GM19438 (cell line): ENCODE results near the gene CEP170B.
"Not testable (repeated sequence)": the region's sequence is repeated elsewhere in the genome, so short reads cannot be mapped to it uniquely, and the experiment has no call there.

Source experiments
- ATAC-seq: cut with Tn5 transposase; IDR thresholded peaks from one replicate; pipeline ENCODE4 v1.9.1; 2021; ENCODE audit warnings: low read depth; ENCODE audit not compliant: unreplicated experiment

Gene CEP170B

DNA sequence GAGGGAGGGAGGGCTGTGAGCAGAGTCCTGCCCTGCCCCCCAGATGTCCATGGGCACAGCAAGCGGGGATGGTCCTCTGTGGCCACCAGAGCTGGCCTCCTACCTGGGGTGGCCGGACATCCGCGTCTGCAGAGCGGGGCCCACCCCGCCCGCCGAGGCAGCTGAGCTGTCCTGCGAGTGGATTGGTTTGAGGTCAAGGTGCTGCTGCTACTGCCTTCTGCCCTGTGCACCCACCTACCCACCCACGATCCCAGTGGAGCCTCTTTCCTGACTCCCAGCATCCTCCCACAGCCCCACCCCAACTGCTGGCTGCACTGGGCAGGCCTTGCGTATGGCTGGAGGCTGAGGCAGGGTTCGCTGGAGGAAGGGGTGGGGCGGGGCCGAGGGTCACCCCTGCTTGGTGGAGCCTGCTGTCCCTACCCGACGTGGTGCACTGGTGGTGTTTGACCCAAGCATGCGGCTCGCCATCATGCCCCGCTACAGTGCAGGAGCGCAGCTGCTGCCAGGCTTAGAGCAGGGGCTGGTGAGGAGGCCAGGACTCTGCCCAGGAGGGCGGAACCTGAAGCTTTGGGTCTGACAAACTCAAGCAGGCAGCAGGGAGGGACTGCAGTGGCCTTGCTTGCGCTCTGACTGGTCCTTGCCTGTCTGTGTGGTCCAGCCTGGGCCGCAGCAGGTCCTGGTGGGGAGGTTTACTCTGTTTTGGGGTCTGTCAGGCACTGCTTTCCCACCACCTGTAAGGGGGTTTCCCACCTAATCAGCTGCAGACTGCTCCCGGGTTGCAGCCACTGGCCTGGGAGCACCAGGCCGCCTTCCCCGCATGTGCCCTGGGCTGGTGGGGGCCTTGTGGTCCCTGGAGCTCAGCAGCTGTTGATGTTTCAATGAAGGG, 23.7 kb downstream of the CEP170B start:
- no peak for ATAC-seq

DNA sequence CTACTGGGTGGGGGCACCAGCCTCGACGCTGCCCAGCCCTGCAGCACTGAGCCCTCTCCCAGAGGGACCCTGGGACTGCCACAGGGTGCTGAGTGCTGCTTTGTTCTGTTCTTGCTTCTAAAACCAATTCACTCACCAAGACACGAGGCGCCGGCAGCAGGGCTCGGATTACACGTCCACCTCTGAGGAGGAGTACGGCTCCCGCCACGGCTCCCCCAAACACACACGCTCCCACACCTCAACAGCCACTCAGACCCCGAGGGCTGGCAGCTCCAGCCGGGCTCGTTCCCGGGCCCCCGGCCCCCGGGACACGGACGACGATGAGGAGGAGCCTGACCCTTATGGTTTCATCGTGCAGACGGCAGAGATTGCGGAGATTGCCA, 24.3 kb downstream of the CEP170B start:
- no peak for ATAC-seq

DNA sequence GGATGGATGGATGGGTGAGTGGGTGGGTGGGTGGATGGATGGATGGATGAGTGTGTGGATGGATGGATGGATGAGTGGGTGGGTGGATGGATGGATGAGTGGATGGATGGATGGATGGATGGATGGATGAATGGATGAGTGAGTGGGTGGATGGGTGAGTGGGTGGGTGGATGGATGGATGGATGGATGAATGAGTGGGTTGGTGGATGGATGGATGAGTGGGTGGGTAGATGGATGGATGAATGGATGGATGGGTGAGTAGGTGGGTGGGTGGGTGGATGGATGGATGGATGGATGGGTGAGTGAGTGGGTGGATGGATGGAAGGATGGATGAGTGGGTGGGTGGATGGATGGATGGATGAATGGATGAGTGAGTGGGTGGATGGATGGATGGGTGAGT, 25.2 kb downstream of the CEP170B start:
- not testable (repeated sequence) for ATAC-seq

DNA sequence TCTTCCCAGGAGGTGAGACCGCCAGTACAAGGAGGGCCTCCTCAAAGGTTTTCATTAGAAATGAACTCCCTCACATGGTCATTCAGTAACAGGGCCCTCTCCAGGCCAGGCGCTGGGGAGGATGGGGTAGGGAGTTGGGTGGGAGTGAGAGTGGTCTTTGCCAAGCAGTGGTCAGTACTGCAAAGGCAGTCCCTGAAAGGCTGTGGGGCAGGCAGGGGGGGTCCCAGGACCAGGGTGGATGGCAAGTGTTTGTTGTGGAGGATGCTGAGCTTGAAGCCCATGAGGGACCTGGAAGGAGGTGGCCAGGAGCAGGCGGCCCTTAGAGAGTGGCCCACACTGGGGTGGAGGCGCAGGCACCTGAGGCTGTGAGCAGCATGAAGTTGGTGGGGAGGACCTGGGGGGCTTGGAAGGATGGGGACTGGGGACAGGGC, 26.1 kb downstream of the CEP170B start:
- ATAC-seq = no peak

- ATAC-seq = no peak
These were observed 26.8 kb downstream of the CEP170B start for GRCh38 chr14:104891664-104892530.

GRCh38 chr14:104892531-104893434, 27.7 kb downstream of the CEP170B start:
- no peak for ATAC-seq

GRCh38 chr14:104893435-104894207, 28.6 kb downstream of the CEP170B start:
- ATAC-seq = no peak

DNA sequence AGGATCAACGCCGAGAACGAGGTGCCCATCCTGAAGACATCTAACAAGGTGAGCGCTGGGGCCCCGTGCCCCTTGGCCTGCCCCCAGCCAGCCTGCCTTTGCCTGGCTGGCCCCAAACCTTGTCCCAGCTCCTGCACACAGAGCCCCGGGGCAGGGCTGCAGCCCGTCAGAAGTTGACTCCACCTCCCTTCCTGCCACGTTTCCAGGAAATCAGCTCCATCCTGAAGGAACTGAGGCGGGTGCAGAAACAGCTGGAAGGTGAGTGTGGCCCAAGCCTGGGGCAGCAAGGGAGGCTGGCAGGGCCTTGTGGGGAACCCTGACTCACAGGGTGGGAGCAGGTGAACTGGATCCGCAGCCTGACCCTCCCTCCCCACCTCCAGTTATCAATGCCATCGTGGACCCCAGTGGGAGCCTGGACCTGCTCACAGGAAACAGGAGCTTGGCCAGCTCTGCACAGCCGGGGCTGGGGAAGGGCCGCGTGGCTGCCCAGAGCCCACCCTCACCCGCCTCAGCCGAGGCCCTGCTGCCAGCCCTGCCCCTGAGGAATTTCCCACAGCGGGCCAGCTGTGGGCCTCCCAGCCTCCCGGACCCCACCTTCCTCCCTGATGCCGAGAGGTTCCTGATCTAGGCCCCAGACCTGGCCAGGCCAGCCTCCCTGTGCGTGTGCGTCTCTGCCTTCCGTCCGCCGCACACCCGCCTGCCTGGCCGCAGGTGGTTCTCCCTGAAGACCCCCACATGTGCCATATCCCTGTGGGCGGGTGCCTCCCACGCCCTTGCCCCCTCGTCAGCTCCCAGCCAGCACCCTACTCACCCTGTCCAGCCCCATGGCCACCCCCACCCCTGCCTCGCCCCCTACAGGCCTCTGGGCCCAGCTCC, 29.5 kb downstream of the CEP170B start:
- ATAC-seq = no peak

DNA sequence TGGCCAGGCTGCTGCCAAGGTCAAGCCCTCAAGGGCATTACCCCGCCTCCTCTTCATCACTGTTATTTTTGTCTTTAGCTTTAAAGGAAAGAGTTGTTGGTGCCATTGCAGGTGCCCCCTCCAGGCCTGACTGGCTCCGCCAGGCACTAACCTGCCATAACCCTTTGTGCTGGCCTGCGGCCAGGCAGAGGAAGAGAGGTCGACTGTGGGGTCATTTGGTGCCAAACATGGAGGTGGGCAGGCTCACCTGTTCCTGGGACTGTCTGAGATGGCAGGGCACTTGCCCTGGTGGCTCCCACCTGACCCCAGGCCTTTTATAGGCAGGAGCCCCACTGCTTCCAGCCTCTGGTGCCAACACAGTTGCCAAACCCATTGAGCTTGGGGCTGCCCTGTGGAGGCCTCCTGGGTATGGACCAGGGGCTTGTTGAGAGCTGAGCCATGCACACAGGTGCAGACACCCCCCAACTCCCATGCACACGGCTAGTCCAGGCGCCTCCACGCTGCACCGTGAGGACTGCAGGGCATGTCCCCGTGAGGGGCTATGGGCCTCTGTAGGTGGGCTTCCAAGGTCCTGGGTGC, 30.2 kb downstream of the CEP170B start:
- no peak for ATAC-seq

- ATAC-seq = no peak
These were observed 31.0 kb downstream of the CEP170B start for GRCh38 chr14:104895786-104896661.

DNA sequence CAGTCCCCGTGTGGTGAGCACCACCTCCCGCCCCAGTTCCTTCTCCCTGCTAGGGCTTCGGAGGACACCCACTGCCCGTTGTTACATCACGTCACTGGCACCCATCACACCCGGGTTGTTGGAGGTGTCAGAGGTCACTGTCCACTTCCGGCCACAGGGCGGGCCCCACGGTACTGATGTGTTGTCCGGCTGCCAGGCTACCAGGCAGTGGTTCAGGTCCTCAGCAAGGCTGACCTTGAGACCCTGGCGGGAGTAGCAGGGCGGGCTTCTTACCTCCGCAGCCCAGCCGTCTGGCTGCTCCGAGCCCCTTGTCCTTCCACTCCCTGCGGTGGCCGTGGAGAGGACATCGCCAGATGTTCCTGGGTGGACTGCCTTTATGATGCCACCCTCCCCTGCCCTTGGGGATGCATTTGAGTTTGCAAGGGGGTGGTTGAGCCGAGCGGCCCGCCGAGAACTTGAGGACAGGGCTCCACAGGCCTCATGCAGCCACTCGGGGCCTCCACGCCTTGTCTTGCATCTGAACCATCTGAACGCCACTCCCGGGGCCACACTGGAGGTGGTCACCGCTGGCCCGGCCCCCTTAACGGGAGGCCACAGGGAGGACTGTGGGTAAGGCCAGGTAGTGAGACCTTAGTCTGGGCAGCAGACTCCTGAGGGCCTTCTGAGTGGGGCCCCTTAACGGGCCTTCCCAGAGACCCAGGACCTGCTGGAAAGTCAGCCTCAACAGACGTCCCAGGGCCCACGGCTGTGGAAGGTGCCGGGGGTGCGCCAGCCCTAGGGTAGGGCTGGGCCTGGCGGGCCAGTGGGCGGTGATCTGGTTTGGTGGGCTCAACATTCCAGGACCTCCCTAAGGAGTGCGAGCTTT, 32.5 kb downstream of the CEP170B start:
- ATAC-seq = no peak

DNA sequence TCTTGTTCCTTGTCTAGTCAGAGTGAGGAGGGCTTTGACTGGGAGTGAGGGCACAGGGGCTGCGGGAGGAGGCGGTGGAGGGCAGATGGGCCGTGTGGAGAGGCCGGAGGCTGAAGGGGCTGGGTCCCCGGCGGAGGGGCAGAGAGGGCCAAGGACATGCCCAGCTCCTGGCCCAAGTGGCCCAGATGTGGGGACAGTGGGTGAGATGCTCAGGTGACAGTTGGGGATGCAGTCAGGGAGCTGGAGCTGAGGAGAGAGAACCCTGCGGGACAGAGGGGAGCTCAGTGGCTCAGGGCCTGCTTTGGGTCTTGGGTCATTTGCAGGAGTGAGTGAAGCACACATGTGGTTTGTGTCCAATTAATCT, 33.1 kb downstream of the CEP170B start:
- ATAC-seq = no peak

DNA sequence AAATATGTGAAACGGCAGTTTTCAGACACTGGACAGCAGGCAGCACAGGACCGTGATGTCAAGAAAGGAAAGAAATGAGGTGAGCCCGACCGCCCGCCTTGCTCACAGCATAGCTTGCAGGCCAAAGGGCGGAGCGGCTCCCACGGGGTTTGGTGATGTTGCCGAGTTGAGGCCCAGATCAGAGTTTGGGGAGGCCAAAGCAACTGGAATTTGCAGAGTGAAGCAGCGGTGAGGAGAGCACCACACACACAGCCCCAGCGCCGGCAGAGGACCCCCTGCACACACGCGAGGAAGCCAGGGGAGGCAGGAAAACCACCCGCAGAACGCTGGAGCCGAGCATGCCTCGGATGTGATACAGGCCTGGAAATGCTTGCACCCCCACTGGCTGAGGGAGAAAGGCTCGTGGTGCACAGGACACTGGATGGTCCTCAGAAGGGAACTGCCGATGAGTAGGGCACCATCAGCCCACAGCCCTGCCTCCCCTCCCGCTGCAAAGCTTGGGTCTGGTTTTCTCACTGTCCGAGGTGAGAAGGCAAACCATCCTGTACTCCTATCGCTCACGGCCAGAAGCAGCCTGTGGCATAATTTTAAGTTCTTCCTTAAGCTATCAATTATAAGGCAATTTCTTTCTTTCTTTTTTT, 33.9 kb downstream of the CEP170B start:
- ATAC-seq = no peak

GRCh38 chr14:104899781-104900180, 34.7 kb downstream of the CEP170B start:
- ATAC-seq = no peak

DNA sequence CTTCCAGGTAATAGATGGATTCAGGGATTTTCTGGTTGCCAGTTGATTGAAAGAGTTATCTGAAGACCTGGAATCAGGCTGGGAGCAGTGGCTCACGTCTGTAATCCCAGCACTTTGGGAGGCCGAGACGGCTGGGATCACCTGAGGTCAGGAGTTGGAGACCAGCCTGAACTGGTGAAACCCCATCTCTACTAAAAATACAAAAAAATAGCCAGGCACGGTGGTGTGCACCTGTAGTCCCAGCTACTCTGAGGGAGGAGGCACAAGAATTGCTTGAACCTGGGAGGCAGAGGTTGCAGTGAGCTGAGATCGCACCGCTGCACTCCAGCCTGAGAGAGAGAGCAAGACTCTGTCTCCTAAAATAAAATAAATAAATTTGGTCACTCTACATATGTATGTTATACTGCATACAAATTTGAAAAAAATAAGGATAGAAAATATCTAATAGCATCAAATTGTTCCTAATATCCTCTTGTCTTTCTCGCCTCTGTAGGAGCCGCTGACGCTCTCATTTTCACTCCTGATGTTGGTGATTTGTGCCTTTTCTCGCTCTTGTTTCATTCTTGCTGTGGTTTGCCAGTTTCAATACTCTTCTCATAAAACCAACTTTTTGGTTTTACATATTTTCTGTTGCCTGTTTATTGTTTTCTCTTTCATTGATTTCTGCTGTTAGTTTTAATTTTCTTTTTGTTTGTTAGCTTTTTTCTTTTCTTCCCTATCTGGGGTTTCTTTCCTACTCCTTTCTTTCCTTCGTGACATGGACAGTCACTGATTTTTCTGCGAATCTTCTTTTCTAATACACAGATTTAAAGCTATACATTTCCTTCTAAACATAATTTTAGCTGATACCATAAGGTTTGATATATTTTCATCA, 35.8 kb downstream of the CEP170B start:
- ATAC-seq = no peak
